Hematopoietic multipotent progenitor cell (in vitro differentiated cells): ENCODE results near the gene GULP1. TPM values are rescaled to one million over a fixed set of nuclear protein-coding genes. Genes with fewer than 3 reads are reported as not detected.
"Not testable (repeated sequence)": the region's sequence is repeated elsewhere in the genome, so short reads cannot be mapped to it uniquely, and the experiment has no call there.

Experiments used
- DNase-seq, 3 donors: peaks; one replicate each; pipeline ENCODE4 v3.0.0-alpha.2; 2011 to 2015; ENCODE audit warnings: low read depth in 2 of 3, low spot score in 2 of 3
- total RNA-seq: library from RNA; depleted of rRNA; stranded (reverse); fragments of >200 nt; gene quantifications from one replicate; pipeline ENCODE4 v1.2.3, GENCODE V29; 2012

GULP1 gene
- total RNA-seq, 1 donor: under 0.01 TPM

GRCh38 chr2:188292348-188293239, 920 bp downstream of the GULP1 start:
- peak in 1 of 3 donors; percentile 5 for DNase-seq

GRCh38 chr2:188293601-188294351, 2.1 kb downstream of the GULP1 start:
- peak in 1 of 3 donors; percentile 1 for DNase-seq

GRCh38 chr2:188294352-188294926, 2.8 kb downstream of the GULP1 start:
- no peak for DNase-seq

- no peak for DNase-seq
Measured at GRCh38 chr2:188295067-188295685, 3.5 kb downstream of the GULP1 start.

GRCh38 chr2:188297978-188298377, 6.3 kb downstream of the GULP1 start:
- DNase-seq: no peak

DNA sequence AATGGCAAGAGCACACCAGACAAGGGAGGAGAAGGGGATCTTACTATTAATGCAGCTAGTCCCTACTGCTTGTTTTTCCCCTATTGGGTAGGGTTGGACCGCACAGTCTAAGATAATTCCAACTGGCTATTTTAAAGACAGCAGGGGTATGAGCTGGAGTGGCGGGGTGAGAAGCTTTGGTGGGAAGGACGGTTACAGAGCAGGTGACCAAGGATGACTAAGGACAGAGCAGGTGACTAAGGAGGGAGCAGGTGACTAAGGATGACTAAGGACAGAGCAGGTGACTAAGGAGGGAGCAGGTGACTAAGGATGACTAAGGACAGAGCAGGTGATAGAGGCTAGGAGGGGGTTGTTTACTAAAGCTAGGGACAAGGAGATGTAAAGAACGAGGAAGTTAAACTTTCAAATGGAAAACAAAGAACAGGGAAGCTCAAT, 7.3 kb downstream of the GULP1 start:
- DNase-seq: not testable (repeated sequence)

DNA sequence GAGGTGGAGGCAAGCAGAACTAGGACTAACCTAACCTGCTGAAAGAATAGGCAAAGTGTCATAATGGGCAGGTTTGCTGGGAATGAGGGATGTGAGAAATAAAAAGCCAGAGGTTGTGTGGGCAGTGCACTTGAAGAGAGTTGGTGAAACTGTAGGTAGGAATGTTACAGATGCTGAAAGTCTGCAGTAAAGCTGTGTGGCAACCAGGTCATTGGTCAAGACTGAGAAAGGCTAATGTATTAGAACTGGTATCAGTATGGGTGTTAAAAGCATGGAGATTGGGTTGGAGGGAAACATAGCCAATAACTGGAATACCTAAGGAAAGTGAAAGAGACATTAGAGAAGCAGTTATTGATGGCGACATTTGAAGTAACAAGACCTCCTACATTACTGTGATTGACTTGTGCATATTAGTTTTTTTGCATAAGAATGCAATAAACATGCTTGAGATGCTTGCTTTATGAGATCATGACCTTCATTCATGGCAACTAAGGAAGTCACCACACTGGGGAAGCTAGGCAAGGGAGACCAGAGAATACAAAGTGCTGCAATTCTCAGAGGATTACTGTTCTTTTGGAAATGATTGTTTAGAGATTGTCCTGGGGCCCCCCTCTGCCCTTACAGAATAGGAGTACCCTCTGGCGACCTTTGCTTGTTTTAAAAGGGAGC, 11.8 kb downstream of the GULP1 start:
- DNase-seq: no peak

- no peak for DNase-seq
Measured at GRCh38 chr2:188305271-188305670, 13.6 kb downstream of the GULP1 start.

GRCh38 chr2:188306271-188306670, 14.6 kb downstream of the GULP1 start:
- no peak for DNase-seq

DNA sequence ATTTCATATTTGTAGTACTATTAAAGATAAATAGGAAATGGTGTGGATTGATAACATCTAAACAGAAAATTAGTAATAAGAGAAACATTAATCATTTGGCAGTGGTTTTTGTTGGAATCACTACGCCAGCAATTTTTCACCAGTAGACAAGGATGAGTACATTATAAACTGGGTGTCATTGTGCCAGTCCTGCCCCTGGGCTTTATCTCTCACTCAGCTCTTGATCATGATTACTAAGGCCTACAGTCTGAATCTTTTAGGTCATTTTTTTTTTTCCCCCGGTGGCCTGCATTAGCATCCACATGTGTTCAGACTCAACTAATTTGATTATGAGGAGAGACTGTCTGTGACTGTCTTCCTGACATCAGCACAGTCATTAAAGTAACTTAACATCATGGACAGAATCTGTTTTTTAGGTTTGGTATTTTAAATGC, 16.2 kb downstream of the GULP1 start:
- no peak for DNase-seq

- DNase-seq: no peak
Measured at GRCh38 chr2:188308483-188308882, 16.8 kb downstream of the GULP1 start.

GRCh38 chr2:188309364-188309763, 17.7 kb downstream of the GULP1 start:
- no peak for DNase-seq

- no peak for DNase-seq
Measured at GRCh38 chr2:188314314-188315054, 22.8 kb downstream of the GULP1 start.

- no peak for DNase-seq
Measured at GRCh38 chr2:188315750-188316149, 24.1 kb downstream of the GULP1 start.

- no peak for DNase-seq
Measured at GRCh38 chr2:188316342-188316741, 24.7 kb downstream of the GULP1 start.

DNA sequence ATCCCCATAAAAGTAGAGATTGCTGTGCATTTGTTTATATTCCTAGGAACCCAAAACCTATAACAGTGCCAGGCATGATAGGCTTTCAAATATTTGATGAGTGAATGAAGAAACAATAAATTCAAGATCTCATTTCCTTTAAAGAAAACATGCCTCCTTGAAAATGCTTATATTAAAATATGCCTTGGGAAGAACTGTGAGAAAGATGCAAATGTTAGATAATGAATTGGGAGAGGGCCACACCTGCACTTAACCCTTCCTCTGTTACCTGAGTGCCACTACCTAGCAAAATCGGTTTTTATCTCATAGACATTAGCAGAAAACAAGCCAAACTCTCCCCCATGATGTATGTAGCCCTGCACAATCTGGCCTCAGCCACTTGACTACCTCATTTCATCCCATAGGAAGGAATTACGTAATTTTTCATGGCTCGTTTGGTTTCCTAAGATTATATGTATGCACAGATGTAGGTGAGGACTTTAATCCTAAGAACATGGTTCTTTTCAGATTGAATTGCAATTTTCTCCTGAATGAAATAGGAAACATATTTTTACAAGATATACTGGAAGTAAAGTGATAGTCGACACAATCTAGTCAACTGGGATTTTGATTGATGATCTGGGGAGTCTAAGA, 25.2 kb downstream of the GULP1 start:
- DNase-seq: no peak

GRCh38 chr2:188318161-188318749, 26.6 kb downstream of the GULP1 start:
- DNase-seq: no peak

DNA sequence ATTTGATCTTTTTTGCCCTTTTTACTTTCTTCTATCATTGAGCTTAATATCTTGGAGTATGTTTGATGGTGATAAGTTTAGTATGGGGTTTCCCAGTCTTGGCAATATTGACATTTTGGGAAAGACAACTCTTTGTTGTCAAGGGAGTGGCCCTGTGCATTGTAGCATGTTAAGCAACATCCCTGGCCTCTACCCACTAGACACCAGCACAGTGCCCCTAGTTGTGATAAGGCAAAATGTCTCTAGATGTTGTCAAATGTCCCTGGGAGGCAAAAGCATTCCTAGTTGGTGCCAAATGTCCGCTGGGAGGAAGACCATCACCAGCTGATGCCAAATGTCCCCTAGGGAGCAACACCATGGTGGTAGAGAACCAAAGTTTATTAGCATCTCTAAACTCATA, 28.2 kb downstream of the GULP1 start:
- DNase-seq: no peak

DNA sequence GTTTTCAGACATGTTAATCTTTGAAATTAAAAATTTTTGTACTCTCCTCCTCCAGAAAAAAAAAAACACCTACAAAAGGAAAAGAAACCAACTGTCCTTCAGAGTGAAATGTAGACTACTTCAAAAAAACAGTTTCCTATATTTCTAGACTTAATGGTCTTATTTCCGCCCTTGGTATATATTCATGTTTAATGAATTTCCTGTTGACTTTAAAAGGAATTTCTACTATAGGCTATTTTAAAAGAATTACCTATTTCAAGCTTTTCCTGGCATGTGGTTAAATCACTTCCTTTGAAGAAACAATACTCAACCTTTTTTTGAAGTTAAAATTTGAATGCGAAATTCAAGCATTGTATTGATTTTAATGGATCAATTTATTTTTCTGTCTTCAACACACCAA, 29.2 kb downstream of the GULP1 start:
- no peak for DNase-seq
